ENCODE measurements around the gene ARHGAP26. TPM values are rescaled to one million over a fixed set of nuclear protein-coding genes. Genes with fewer than 3 reads are reported as not detected.

The ARHGAP26 gene
- polyA plus RNA-seq, 1 donor: 14.7 TPM

GRCh38 chr5:142829801-142830220 is 59.6 kb downstream of the ARHGAP26 start:
- DNase-seq: no peak

- no peak for DNase-seq
Observed at GRCh38 chr5:142830241-142831008, 60.2 kb downstream of the ARHGAP26 start.

GRCh38 chr5:142831009-142831383 is 60.8 kb downstream of the ARHGAP26 start:
- no peak for DNase-seq

GRCh38 chr5:142832263-142832662 is 62.1 kb downstream of the ARHGAP26 start:
- DNase-seq: no peak

- no peak for DNase-seq
Observed at GRCh38 chr5:142833517-142834449, 63.6 kb downstream of the ARHGAP26 start.

GRCh38 chr5:142834504-142834903 is 64.3 kb downstream of the ARHGAP26 start:
- DNase-seq: no peak

- no peak for DNase-seq
Observed at GRCh38 chr5:142835540-142835939, 65.4 kb downstream of the ARHGAP26 start.

- no peak for DNase-seq
Observed at GRCh38 chr5:142836048-142836447, 65.9 kb downstream of the ARHGAP26 start.

GRCh38 chr5:142837081-142837725 is 67.0 kb downstream of the ARHGAP26 start:
- DNase-seq: no peak

- no peak for DNase-seq
Observed at GRCh38 chr5:142838845-142839244, 68.7 kb downstream of the ARHGAP26 start.

GRCh38 chr5:142839711-142840346 is 69.7 kb downstream of the ARHGAP26 start:
- DNase-seq: no peak

GRCh38 chr5:142840575-142840974 is 70.4 kb downstream of the ARHGAP26 start:
- no peak for DNase-seq

GRCh38 chr5:142841511-142842265 is 71.5 kb downstream of the ARHGAP26 start:
- no peak for DNase-seq

- no peak for DNase-seq
Observed at GRCh38 chr5:142842994-142843905, 73.1 kb downstream of the ARHGAP26 start.

GRCh38 chr5:142844866-142845265 is 74.7 kb downstream of the ARHGAP26 start:
- DNase-seq: no peak

- no peak for DNase-seq
Observed at GRCh38 chr5:142845402-142845921, 75.3 kb downstream of the ARHGAP26 start.

GRCh38 chr5:142845954-142846398 is 75.8 kb downstream of the ARHGAP26 start:
- no peak for DNase-seq

GRCh38 chr5:142846406-142846805 is 76.2 kb downstream of the ARHGAP26 start:
- no peak for DNase-seq

- no peak for DNase-seq
Observed at GRCh38 chr5:142847898-142848790, 78.0 kb downstream of the ARHGAP26 start.

Data from left kidney (tissue), 2 donors.